ENCODE measurements around the gene PLEKHG2.
"Not testable (repeated sequence)": the region's sequence is repeated elsewhere in the genome, so short reads cannot be mapped to it uniquely, and the experiment has no call there.

PLEKHG2 gene

DNA sequence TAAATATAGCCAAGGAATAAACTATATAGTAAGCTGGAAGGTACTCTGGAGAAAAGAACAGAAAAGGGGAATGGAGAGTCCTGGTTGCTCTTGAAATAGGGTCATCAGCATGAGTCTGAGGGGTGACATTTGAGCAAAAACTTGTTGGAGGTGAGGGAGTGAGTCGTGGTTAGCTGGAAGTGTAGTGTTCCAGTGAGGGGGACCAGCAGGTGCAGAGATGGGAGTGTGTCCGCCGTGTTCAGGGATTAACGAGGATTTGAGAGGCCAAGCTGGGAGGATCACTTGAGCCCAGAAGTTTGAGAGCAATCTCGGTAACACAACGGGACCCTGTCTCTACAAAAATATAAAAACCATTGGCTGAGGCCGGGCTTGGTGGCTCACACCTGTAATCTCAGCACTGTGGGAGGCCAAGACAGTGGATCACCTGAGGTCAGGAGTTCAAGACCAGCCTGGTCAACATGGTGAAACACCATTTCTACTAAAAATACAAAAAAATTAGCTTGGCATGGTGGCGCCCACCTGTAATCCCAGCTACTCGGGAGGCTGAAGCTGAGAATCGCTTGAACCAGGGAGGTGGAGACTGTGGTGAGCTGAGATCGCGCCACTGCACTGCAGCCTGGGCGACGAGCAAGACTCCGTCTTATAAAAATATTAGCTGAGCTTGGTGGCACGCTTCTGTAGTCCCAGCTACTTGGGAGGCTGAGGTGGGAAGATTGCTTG, 34.1 kb downstream of the PLEKHG2 start:
- no peak for DNase-seq (ENCODE audit: low read depth)

DNA sequence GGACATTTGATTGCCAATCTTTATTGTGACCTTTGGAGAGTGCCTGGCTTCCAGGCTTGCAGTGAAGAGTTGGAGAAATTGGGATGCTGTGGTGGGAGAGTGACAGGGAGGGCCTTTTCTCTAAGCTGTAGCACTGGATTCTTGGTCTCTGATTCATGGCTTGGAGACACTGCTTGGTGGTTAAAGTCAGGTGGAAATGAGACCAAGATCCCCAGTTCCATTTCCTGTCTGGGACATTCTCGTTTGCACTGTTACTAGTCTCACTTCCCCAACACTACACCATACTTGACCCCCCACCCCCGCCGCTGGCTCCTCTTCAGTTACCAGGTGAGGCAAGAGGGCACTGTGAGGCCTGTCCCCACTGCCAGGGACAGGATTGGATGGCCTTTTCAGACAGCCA, 35.8 kb downstream of the PLEKHG2 start:
- no peak for DNase-seq (ENCODE audit: low read depth)

DNA sequence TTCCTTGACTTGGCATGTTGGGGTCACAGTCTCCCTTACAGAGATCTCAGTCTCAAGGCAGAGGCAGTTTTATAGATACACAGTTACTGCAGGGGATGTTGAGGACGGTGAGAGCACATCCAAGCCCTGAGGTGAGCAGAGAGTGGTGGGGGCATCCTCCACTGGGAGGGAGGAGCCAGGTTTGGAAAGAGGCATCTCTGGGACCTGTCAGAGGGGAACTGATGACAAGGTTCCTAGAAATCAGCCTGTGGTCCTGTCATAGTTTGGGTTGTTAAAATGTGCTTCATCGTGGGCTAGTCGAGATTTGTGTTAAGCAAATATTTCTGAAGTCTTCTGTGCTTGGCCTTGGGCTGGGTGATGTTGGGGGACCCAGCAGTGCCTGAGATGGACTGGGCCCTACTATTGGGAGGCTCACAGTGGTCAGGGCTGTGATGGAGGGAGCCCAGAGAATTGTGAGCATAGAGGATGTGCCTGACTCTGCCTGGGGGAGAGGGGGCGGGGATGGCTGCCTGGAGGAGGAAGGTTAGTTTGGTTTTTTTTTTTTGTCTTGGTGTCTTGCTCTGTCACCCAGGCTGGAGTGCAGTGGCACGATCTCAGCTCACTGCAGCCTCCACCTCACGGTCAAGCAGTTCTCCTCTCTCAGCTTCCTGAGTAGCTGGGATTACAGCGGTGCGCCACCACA, 36.8 kb downstream of the PLEKHG2 start:
- DNase-seq (ENCODE audit: low read depth): no peak

DNA sequence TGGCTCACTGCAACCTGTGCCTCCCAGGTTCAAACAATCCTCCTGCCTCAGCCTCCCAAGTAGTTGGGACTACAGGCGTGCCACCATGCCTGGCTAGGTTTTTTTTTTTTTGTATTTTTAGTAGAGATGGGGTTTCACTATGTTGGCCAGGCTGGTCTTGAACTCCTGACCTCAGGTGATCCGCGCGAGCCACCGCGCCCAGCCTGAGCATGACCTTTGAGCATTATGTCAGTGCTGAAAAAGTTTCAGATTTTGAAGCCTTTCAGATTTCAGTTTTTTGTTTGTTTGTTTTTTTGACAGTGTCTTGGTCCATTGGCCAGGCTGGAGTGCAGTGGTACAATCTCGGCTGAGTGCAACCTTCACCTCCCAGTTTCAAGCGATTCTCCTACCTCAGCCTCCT, 38.8 kb downstream of the PLEKHG2 start:
- not testable (repeated sequence) for DNase-seq (ENCODE audit: low read depth)

DNA sequence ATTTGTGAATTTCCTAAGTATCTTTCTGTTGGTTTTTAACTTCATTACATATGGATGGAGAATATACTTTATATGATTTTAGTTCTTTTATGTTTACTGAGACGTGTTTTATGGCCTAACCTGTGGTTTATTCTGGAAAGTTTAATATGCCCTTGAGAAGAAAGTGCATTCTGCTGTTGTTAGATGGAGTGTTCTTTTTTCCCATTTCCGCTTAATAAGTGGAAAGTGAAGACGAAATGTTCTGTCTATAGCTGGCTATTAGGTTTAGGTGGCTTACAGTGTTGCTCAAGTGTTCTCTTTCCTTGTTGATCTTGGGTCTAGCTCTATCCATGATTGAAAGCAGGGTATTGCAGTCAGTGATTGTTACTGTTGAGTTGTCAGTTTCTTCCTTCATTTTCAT, 50.9 kb downstream of the PLEKHG2 start:
- no peak for DNase-seq (ENCODE audit: low read depth)

DNA sequence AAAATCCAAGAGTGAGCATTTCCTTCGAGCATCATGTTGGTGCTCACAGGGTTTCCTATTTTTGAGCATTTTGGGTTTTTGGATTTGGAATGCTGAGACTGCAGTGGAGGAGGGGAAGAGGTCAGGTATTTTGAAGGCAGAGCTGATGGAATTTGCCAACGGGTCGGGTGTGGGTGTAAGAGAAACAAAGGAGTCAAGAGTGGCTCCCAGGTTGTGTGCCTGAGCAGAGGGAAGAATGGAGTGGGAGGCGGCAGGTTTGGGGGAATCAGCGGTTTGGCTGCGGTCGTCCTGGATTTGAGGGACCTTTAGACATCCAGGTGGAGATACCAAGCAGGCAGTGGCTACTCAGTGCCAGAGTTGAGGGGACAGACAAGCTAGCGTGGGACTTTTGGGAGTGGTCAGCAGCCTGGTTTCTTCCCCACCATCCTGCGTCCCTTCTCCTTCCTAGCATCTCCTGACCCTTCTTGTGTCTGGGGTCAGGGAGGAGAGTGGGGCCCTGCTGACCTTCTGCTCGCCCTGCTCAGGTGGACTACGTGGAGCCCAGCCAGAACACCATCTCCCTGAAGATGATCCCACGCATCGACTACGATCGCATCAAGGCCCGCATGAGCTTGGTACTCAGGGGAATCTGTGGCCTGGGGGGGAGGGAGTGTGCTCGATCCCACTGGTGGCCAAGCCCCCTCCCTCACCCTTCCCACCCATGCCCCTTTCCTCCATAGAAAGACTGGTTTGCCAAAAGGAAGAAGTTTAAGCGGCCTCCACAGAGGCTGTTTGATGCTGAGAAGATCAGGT, 53.7 kb downstream of the PLEKHG2 start:
- no peak for DNase-seq (ENCODE audit: low read depth)

DNA sequence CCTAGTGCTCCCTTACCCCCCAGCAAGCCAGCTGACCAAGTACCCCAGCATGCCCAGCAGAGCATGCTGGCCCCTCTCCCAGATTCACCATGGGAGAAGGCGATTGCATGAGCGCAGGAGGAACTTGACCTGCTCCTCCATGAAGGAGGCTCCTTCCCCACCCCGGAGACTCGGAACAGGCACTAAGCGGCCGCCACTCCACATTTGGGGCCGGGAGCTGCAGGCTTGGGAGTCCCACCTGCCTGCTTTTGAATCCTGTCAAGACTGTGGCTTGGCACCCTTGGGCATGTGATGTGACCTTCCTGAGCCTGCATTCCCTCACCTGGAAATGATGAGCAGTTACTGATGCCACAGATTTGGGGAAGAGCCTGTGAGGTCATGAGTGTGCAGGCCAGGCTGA, 55.5 kb downstream of the PLEKHG2 start:
- no peak for DNase-seq (ENCODE audit: low read depth)

DNA sequence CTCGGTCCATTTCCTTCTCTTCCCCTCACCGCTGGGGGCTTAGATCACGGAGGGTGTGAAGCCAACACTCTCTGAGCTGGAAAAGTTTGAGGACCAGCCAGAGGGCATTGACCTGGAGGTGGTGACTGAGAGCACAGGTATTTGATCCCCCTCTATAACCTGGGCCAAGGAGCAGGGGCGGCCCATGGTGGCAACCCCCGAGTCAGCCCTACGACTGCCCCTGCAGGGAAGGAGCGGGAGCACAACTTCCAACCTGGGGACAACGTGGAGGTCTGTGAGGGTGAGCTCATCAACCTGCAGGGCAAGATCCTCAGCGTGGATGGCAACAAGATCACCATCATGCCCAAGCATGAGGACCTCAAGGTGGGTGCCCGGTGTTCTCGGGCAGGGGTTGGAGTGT, 56.6 kb downstream of the PLEKHG2 start:
- no peak for DNase-seq (ENCODE audit: low read depth)

DNA sequence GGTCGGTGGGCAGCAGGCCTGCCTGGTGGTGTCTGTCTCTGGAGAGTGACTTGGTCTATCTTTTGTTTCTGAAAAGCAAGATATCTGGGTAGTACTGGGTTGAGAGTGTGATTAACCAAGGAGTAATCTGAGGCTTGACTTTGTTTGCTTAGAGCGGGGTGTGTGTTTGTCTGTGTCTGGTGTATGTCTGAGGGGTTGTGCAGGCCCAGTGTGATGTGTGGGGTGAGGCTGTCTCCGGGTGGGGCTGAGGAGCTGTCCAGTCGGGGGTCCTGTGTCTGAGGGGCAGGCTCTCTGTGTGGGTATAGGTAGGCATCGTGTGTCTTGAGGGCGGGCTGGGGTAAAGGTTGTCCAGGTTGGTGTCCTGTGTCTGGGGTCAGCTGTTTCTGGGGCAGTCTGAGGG, 57.1 kb downstream of the PLEKHG2 start:
- DNase-seq (ENCODE audit: low read depth): no peak

DNA sequence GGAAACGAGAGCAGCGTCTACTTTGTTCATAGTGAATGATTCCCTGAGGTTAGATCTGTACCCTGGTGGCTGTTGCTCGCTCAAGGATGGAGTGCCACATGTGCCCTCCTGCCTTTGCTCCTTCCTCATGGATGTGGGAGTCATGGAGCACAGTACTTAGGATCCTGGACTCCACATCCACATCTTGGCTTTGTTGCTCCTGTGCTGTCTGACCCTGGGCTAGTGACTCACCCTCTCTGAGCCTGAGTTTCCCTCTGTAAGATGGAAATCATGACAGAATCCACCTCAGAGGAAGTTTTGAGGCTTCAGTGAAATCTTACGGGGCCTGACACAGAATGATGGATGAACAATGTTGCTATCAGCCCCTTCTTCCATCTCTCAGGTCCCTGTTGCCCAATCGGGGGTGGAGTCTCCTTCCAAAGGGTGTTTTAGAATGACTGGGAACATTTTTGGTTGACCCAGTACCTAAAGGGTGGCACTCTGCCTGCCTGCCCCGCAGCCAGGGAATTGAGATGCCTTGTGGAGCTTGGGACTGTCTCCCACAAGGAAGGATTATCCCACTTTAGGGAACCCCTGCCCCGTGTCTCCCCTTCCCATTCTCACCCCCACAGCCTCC, 58.4 kb downstream of the PLEKHG2 start:
- no peak for DNase-seq (ENCODE audit: low read depth)

DNA sequence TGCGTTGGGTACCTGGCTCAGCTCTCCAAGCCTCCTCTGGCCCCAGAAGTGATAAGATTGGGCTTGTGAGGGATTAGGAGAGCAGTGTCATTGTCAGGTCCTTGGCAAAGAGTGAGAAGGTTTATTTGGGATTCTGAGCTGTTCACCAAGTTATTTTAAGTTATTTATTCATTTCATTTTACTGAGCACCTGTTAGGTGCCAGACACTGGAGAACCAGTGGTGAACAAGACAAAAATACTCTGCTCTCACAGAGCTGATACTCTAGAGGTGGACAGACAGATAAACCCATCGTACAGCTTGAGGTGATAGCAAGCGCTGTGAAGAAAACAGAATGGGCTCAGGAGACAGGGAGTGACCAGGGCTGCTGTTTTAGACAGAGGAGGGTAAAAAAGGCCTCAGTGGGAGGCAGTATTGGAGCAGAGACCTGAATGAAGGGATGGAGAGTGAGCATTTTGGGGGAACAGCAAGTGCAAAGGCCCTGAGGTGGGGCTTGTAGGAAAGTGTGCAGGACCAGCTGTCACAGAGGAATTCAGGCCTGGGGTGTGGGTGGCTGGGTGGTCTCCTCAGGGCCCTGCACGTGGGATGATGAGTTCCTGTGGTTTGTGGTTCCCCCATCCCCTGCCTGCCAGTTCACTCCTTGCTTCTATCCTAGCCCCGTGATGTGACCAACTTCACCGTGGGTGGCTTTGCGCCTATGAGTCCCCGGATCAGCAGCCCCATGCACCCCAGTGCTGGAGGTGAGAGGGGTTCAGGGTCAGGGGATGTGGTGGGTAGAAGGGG, 59.5 kb downstream of the PLEKHG2 start:
- no peak for DNase-seq (ENCODE audit: low read depth)

DNA sequence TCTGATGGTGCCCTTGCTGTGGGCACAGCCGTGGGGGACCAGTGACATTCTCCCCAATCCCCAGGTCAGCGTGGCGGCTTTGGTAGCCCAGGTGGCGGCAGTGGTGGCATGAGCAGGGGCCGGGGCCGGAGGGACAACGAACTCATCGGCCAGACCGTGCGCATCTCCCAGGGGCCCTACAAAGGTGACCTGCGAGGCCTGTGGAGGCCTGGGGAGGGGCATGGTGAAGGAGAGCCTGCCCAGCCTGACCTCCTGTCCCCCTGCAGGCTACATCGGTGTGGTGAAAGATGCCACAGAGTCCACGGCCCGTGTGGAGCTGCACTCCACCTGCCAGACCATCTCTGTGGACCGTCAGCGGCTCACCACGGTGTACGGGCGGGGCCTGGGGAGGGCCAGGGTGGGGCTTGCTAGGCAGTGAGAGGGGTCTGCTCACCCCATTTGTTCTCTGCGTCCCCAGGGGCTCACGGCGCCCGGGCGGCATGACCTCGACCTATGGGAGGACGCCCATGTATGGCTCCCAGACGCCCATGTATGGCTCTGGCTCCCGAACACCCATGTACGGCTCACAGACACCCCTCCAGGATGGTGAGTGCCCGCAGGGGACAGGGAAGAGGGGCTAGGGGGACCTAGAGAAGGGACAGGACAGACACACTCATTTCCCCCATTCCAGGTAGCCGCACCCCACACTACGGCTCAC, 60.4 kb downstream of the PLEKHG2 start:
- no peak for DNase-seq (ENCODE audit: low read depth)

DNA sequence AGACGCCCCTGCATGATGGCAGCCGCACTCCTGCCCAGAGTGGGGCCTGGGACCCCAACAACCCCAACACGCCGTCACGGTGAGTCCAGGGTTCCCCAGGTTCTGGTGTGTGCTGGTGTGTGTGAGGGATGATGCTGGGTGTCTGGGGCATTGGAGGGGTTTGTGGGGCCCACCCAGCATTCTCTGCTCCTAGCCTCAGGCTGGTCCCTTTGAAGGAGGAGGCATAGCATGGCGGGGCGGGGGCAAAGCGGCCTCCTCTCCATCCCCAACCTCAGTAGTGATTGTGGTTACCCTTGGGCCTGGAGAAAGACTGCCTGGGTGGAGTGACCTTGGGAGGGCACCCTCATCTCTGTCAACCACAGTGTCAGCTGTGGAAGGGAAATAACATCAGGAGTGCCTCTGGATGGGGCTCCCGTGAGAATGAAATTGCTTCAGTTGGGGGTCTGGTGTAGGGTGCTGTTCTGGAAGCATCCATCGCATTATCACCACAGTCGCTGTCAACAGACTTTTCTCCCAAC, 61.0 kb downstream of the PLEKHG2 start:
- DNase-seq (ENCODE audit: low read depth): no peak

DNA sequence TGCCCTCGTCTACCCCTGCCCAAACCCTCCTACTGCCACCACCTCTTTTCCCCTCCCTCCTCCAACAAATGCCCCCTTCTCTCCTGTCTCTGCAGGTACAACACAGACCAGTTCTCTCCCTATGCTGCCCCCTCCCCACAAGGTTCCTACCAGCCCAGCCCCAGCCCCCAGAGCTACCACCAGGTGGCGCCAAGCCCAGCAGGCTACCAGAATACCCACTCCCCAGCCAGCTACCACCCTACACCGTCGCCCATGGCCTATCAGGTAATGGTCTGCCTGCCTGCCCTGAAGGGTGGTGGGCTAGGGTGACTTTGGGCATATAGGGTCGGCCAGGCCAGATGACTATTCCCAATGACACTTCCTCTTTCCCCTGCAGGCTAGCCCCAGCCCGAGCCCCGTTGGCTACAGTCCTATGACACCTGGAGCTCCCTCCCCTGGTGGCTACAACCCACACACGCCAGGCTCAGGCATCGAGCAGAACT, 61.7 kb downstream of the PLEKHG2 start:
- DNase-seq (ENCODE audit: low read depth): peak; percentile 60

DNA sequence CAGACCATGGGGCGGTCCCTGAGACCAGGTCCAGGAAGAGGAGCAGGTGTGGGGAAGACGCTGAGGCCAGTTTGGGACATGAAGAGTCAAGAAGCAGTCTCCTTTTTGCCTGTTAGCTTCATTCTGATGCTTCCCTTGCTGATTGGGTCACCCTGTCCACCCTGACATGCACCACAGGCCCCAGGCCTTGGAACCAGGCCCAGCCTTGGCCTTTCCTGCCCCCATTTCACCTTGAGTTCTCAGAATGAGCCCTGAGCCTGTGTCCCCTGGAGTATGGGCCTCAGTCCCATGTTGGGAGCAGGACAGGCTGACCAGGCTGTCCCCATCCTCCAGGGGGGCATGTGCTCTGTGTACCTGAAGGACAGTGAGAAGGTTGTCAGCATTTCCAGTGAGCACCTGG, 63.3 kb downstream of the PLEKHG2 start:
- no peak for DNase-seq (ENCODE audit: low read depth)
